Measurements from ENCODE around the gene RALGDS. TPM values are rescaled to one million over a fixed set of nuclear protein-coding genes. Genes with fewer than 3 reads are reported as not detected.

Gene RALGDS
- total RNA-seq, 2 experiments from 2014 or later, result 23.8 to 28.2 TPM

DNA sequence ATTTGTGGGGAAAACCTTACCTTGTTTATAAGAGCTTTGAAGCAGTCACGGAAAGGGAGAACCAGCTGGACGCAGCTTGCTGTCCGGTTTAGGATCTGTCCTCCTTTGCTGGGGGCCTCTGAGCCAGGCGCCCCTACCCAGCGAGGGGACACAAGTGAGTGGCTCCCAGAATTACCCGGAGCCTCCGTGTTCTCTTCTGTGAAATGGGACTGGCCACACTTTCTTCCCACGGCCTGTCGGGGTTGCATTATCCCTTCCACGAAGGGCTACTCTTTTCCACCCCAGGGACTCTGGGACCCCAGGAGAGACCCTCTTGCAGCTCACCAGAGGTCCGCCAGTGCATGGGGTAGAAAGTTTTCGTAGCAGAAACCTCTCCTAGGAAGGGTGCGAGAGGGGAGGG is 43.2 kb upstream of the RALGDS start:
- CTCF ChIA-PET (ENCODE audit: unreplicated experiment), result no interaction called here
- intact Hi-C loops (cut with micrococcal nuclease; ENCODE audit: unreplicated experiment), result no loop called here
- POLR2A ChIA-PET, result no interaction called here
- no peaks in the 10 kb centered on the region for H3K9me3 ChIP-seq (ENCODE audit: low read length)
- H4K20me1 ChIP-seq (ENCODE audit: insufficient read depth, low read length), result no peaks in the 10 kb centered on the region
- peak overlapping the region; percentile 36 for H2AFZ ChIP-seq (ENCODE audit: low read length)
- peak overlapping the region; percentile 70 for H3K4me2 ChIP-seq (ENCODE audit: low read length)
- H3K79me2 ChIP-seq (ENCODE audit: insufficient read depth, low read depth, low read length), result no peaks in the 10 kb centered on the region
- no peak for DNase-seq (ENCODE audit: low spot score)
- H3K36me3 ChIP-seq (ENCODE audit: insufficient read depth, low read length), result no peaks in the 10 kb centered on the region
- H3K4me3 ChIP-seq (ENCODE audit: low read depth, low read length, poor library complexity, severe bottlenecking), result peak overlapping the region; percentile 61
- H3K4me1 ChIP-seq (ENCODE audit: insufficient read depth, low read length, poor library complexity, severe bottlenecking), result peaks cover 10% of the 10 kb centered on the region
- H3K9me2 ChIP-seq (ENCODE audit: insufficient read depth, low read length), result no peaks in the 10 kb centered on the region
- no peak for TF ChIP-seq EZH2phosphoT487 (IDR thresholded peaks at IDR 0.05; ENCODE audit: borderline replicate concordance, low read depth, low read length)
- TF ChIP-seq CTCF (conservative IDR thresholded peaks at IDR 0.05; ENCODE audit: low read length), result no peak
- no peak overlapping the region for H3K27ac ChIP-seq (ENCODE audit: low read depth, low read length, poor library complexity, severe bottlenecking)
- no TSS peak for BruUV-seq (replicated peaks)

- intact Hi-C loops (cut with micrococcal nuclease; ENCODE audit: unreplicated experiment), result no loop called here
- H3K9me2 ChIP-seq (ENCODE audit: insufficient read depth, low read length), result no peaks in the 10 kb centered on the region
- H3K27ac ChIP-seq (ENCODE audit: low read depth, low read length, poor library complexity, severe bottlenecking), result no peak within 1 kb of the TSS
- H3K79me2 ChIP-seq (ENCODE audit: insufficient read depth, low read depth, low read length), result no peaks in the 10 kb centered on the region
- ChIA-PET CTCF (ENCODE audit: unreplicated experiment) (no interaction called here), POLR2A (no interaction called here)
- TF ChIP-seq EZH2phosphoT487 (IDR thresholded peaks at IDR 0.05; ENCODE audit: borderline replicate concordance, low read depth, low read length), result no peak
- TF ChIP-seq CTCF (conservative IDR thresholded peaks at IDR 0.05; ENCODE audit: low read length), result no peak
- H3K4me2 ChIP-seq (ENCODE audit: low read length), result peak within 1 kb of the TSS; percentile 70
- peak within 1 kb of the TSS; percentile 61 for H3K4me3 ChIP-seq (ENCODE audit: low read depth, low read length, poor library complexity, severe bottlenecking)
- no TSS peak for BruUV-seq (replicated peaks)
- H3K9me3 ChIP-seq (ENCODE audit: low read length), result no peaks in the 10 kb centered on the region
- no peaks in the 10 kb centered on the region for H4K20me1 ChIP-seq (ENCODE audit: insufficient read depth, low read length)
- DNase-seq (ENCODE audit: low spot score), result peak; percentile 48
- peak within 1 kb of the TSS; percentile 36 for H2AFZ ChIP-seq (ENCODE audit: low read length)
- peaks cover 10% of the 10 kb centered on the region for H3K4me1 ChIP-seq (ENCODE audit: insufficient read depth, low read length, poor library complexity, severe bottlenecking)
- H3K36me3 ChIP-seq (ENCODE audit: insufficient read depth, low read length), result no peaks in the 10 kb centered on the region
Measured at GRCh38 chr9:133163504-133164172, 42.6 kb upstream of the RALGDS start, which contains the start of gene GBGT1. TSS of gene GBGT1 (minus strand) at chr9:133163914. CDS start at chr9:133162412, 1,502 bp downstream.

DNA sequence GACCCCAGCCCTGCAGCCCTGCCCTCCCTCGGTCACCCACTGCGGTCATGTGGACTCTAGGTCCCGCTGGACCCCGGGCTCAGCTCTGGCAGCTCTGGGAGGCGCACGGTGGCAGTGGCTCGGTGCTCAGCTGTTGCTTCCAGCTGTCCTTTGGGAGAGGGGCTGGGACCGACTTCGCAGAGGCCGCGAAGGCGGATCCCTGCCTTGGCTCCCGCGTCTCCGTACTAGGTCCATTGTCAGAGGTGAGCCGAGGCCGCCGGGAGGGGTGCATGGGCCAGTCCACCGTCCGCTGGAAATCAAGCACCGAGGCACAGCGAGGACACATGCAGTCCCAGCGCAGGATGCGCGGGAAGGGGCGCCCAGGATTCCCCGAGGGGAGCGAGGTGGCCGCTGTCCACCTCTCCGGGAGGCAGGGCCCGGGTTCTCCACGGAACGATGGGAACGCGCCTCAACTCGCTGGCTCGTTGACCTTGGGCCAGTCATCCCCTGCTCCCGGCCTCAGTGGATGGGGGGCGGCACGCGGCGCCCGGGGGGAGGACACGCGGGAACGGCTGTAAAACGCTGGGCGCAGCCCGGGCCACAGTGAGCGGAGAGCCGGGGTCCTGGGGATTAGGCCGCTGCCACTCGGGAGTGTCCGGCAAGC is 41.9 kb upstream of the RALGDS start:
- no peaks in the 10 kb centered on the region for H4K20me1 ChIP-seq (ENCODE audit: insufficient read depth, low read length)
- H2AFZ ChIP-seq (ENCODE audit: low read length), result no peak overlapping the region
- DNase-seq (ENCODE audit: low spot score), result no peak
- peaks cover 10% of the 10 kb centered on the region for H3K4me1 ChIP-seq (ENCODE audit: insufficient read depth, low read length, poor library complexity, severe bottlenecking)
- no peaks in the 10 kb centered on the region for H3K9me2 ChIP-seq (ENCODE audit: insufficient read depth, low read length)
- BruUV-seq (replicated peaks), result no TSS peak
- peak overlapping the region; percentile 61 for H3K4me3 ChIP-seq (ENCODE audit: low read depth, low read length, poor library complexity, severe bottlenecking)
- peak overlapping the region; percentile 70 for H3K4me2 ChIP-seq (ENCODE audit: low read length)
- no peaks in the 10 kb centered on the region for H3K9me3 ChIP-seq (ENCODE audit: low read length)
- no peaks in the 10 kb centered on the region for H3K79me2 ChIP-seq (ENCODE audit: insufficient read depth, low read depth, low read length)
- ChIA-PET POLR2A (no interaction called here), CTCF (ENCODE audit: unreplicated experiment) (no interaction called here)
- H3K27ac ChIP-seq (ENCODE audit: low read depth, low read length, poor library complexity, severe bottlenecking), result no peak overlapping the region
- no peaks in the 10 kb centered on the region for H3K36me3 ChIP-seq (ENCODE audit: insufficient read depth, low read length)
- TF ChIP-seq CTCF (conservative IDR thresholded peaks at IDR 0.05; ENCODE audit: low read length) (no peak), EZH2phosphoT487 (IDR thresholded peaks at IDR 0.05; ENCODE audit: borderline replicate concordance, low read depth, low read length) (no peak)
- intact Hi-C loops (cut with micrococcal nuclease; ENCODE audit: unreplicated experiment), result no loop called here

Data from OCI-LY7 (cell line).